Neural progenitor cell (in vitro differentiated cells): Measurements from ENCODE around the gene HUS1. TPM values are rescaled to one million over a fixed set of nuclear protein-coding genes. Genes with fewer than 3 reads are reported as not detected.

Source experiments
- DNase-seq: peaks from one replicate; pipeline ENCODE4 v3.0.0-alpha.2; 2016; ENCODE audit warnings: low spot score
- H2AFZ ChIP-seq: fragments of 200-600 bp; sonication (generic); replicated peaks from 2 replicates; pipeline ENCODE4 v1.6.1; 2016; ENCODE audit warnings: antibody characterized with exemption
- H3F3A ChIP-seq: fragments of 200-600 bp; sonication (generic); 2 replicates; pipeline ENCODE4 v1.6.1; 2016; ENCODE audit warnings: antibody characterized with exemption, low read depth
- H3K27ac ChIP-seq: fragments of 200-600 bp; sonication (generic); 2 replicates; pipeline ENCODE4 v1.5.1; 2016; ENCODE audit warnings: mild to moderate bottlenecking
- H3K27me3 ChIP-seq: fragments of 200-600 bp; sonication (generic); 2 replicates; pipeline ENCODE4 v1.6.1; 2016; ENCODE audit warnings: mild to moderate bottlenecking, moderate library complexity
- H3K36me3 ChIP-seq: fragments of 200-600 bp; sonication (generic); 2 replicates; pipeline ENCODE4 v1.5.1; 2016
- H3K4me1 ChIP-seq: fragments of 200-600 bp; sonication (generic); 2 replicates; pipeline ENCODE4 v1.6.1; 2016; ENCODE audit warnings: mixed run types
- H3K4me2 ChIP-seq: fragments of 200-600 bp; sonication (generic); 2 replicates; pipeline ENCODE4 v1.6.1; 2016
- H3K4me3 ChIP-seq: fragments of 200-600 bp; sonication (generic); 2 replicates; pipeline ENCODE4 v1.5.1; 2016
- H3K79me2 ChIP-seq: fragments of 200-600 bp; sonication (generic); 2 replicates; pipeline ENCODE4 v1.6.1; 2016; ENCODE audit warnings: low read depth
- H3K9ac ChIP-seq: fragments of 200-600 bp; sonication (generic); 2 replicates; pipeline ENCODE4 v1.6.1; 2016
- H3K9me3 ChIP-seq: fragments of 200-600 bp; sonication (generic); 2 replicates; pipeline ENCODE4 v1.5.1; 2016; ENCODE audit warnings: low read depth
- H4K20me1 ChIP-seq: fragments of 200-600 bp; sonication (generic); 2 replicates; pipeline ENCODE4 v1.6.1; 2016; ENCODE audit warnings: low read depth
- H3K27ac Mint-ChIP-seq: 3 replicates; pipeline ENCODE4 v1.8.0; 2021; ENCODE audit warnings: mixed read lengths
- H3K27me3 Mint-ChIP-seq: 2 replicates; pipeline ENCODE4 v1.8.0; 2022; ENCODE audit warnings: low read depth, mild to moderate bottlenecking, inconsistent platforms, moderate library complexity, mixed read lengths; ENCODE audit not compliant: insufficient read depth
- H3K36me3 Mint-ChIP-seq: 3 replicates; pipeline ENCODE4 v1.8.0; 2021; ENCODE audit warnings: mixed read lengths
- H3K4me1 Mint-ChIP-seq: 3 replicates; pipeline ENCODE4 v1.8.0; 2021; ENCODE audit warnings: mixed read lengths
- H3K4me3 Mint-ChIP-seq: 3 replicates; pipeline ENCODE4 v1.8.0; 2021; ENCODE audit warnings: mild to moderate bottlenecking, moderate library complexity, mixed read lengths
- H3K9me3 Mint-ChIP-seq: 3 replicates; pipeline ENCODE4 v1.8.0; 2020; ENCODE audit warnings: mixed read lengths
- EZH2 ChIP-seq: fragments of 200-600 bp; sonication (generic); IDR thresholded peaks from 2 replicates; pipeline ENCODE4 v1.6.1; 2017; ENCODE audit warnings: antibody characterized with exemption, mild to moderate bottlenecking, moderate library complexity
- EZH2phosphoT487 ChIP-seq: fragments of 200-600 bp; sonication (generic); IDR thresholded peaks from 2 replicates; pipeline ENCODE4 v1.6.1; 2017; ENCODE audit warnings: antibody characterized with exemption
- total RNA-seq: library from RNA; depleted of rRNA; stranded (reverse); fragments of >200 nt; gene quantifications from 2 replicates; pipeline ENCODE4 v1.2.3, GENCODE V29; 2015; ENCODE audit warnings: low replicate concordance
- TF ChIP-seq, protein P1 (sequence below): fragments of 200-600 bp; sonication (generic); IDR thresholded peaks from 2 replicates; pipeline ENCODE4 v1.5.1; 2017; ENCODE audit warnings: antibody characterized with exemption, mild to moderate bottlenecking

The HUS1 gene
- total RNA-seq, 1 donor from 2014 or later: 48.7 TPM

DNA sequence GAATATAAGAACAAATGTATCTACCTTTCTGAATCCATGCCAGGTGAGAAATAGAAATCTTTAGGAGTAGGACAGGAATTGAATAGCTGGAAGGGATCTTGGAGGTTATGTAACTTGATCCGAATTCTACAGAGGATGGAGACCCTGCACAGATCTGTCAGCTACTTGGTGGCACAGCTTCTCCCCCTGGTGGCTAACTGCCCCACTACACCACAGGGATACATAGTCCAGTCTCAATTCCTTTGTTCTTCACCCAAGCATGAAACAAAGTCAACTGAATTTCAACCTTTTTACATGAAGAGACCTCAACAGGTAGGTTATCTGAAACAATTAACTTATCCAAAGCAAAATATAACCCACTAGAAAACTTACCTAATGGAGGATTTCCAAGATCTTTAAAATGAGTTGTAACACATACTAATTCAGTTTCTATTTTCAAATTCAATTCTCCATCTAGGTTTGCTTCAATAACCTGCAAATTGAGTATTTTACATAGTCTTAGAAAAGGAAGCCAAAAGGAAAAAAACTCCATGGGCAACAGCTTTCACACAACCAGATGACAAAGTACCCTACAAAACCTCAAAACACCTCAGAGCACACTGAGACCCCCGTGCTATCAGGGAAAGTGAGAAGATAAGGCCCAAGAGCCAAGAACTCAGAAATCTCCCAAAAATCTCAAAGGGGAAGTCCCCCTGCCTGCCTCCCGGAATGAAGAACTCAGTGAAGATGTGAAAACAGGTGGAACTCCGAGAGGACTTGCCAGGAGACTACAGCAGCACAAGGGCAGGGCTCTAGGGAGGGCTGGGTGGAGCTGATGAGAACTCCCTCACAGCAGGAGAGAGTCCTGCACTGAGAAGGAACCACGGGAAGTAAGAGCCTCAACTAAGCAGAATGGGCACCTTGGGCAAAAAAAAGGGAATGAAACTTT lies 10.3 kb downstream of the HUS1 start:
- peaks cover 5% of the 10 kb centered on the region for H3K36me3 ChIP-seq
- Mint-ChIP-seq H3K4me1 (peaks cover 12% of the 10 kb centered on the region), H3K4me3 (no peak overlapping the region), H3K9me3 (no peaks in the 10 kb centered on the region), H3K27me3 (no peaks in the 10 kb centered on the region), H3K36me3 (peaks cover 40% of the 10 kb centered on the region), H3K27ac (no peak overlapping the region)
- H3K4me3 ChIP-seq: no peak overlapping the region
- H3K9me3 ChIP-seq: no peaks in the 10 kb centered on the region
- peaks cover 10% of the 10 kb centered on the region for H3K79me2 ChIP-seq
- H3K27me3 ChIP-seq: no peaks in the 10 kb centered on the region
- H3K4me2 ChIP-seq: no peak overlapping the region
- no peaks in the 10 kb centered on the region for H3F3A ChIP-seq
- peak; percentile 86 for DNase-seq
- peaks cover 11% of the 10 kb centered on the region for H3K4me1 ChIP-seq
- no peak overlapping the region for H3K9ac ChIP-seq
- H3K27ac ChIP-seq: no peak overlapping the region
- no peak overlapping the region for H2AFZ ChIP-seq
- H4K20me1 ChIP-seq: no peaks in the 10 kb centered on the region
- TF ChIP-seq, protein P1, sequence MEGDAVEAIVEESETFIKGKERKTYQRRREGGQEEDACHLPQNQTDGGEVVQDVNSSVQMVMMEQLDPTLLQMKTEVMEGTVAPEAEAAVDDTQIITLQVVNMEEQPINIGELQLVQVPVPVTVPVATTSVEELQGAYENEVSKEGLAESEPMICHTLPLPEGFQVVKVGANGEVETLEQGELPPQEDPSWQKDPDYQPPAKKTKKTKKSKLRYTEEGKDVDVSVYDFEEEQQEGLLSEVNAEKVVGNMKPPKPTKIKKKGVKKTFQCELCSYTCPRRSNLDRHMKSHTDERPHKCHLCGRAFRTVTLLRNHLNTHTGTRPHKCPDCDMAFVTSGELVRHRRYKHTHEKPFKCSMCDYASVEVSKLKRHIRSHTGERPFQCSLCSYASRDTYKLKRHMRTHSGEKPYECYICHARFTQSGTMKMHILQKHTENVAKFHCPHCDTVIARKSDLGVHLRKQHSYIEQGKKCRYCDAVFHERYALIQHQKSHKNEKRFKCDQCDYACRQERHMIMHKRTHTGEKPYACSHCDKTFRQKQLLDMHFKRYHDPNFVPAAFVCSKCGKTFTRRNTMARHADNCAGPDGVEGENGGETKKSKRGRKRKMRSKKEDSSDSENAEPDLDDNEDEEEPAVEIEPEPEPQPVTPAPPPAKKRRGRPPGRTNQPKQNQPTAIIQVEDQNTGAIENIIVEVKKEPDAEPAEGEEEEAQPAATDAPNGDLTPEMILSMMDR: peak; percentile 93
- TF ChIP-seq EZH2: no peak

DNA sequence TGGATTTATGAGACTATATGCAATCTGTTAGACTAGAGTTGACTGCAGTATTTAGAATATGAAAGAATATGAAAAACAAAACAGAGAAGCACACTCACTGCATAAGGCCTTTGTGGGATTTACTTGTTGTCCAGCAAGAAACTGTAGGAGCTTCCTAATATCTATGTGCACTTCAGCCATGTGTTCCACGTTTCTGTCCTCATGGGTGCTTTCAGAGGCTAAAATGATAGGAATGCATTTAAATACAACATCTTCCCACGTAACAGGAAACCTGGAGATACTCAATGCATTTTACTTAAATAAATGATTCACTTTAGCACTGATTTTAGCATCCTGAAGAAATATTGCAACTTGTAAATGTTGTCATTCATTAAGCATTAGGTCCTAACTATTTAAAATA lies 11.7 kb downstream of the HUS1 start:
- H3K27ac ChIP-seq: no peak overlapping the region
- peaks cover 10% of the 10 kb centered on the region for H3K79me2 ChIP-seq
- no peak for DNase-seq
- no peaks in the 10 kb centered on the region for H3F3A ChIP-seq
- no peak overlapping the region for H3K4me2 ChIP-seq
- no peaks in the 10 kb centered on the region for H3K9me3 ChIP-seq
- no peak overlapping the region for H3K27ac Mint-ChIP-seq
- H3K9me3 Mint-ChIP-seq: no peaks in the 10 kb centered on the region
- no peak overlapping the region for H3K4me3 ChIP-seq
- H3K4me1 Mint-ChIP-seq: peaks cover 12% of the 10 kb centered on the region
- H3K36me3 ChIP-seq: peaks cover 8% of the 10 kb centered on the region
- no peaks in the 10 kb centered on the region for H3K27me3 ChIP-seq
- H3K9ac ChIP-seq: no peak overlapping the region
- H2AFZ ChIP-seq: no peak overlapping the region
- no peaks in the 10 kb centered on the region for H4K20me1 ChIP-seq
- no peaks in the 10 kb centered on the region for H3K27me3 Mint-ChIP-seq
- H3K36me3 Mint-ChIP-seq: peaks cover 41% of the 10 kb centered on the region
- H3K4me3 Mint-ChIP-seq: no peak overlapping the region
- H3K4me1 ChIP-seq: peaks cover 11% of the 10 kb centered on the region
- TF ChIP-seq, protein P1: no peak
- no peak for TF ChIP-seq EZH2

DNA sequence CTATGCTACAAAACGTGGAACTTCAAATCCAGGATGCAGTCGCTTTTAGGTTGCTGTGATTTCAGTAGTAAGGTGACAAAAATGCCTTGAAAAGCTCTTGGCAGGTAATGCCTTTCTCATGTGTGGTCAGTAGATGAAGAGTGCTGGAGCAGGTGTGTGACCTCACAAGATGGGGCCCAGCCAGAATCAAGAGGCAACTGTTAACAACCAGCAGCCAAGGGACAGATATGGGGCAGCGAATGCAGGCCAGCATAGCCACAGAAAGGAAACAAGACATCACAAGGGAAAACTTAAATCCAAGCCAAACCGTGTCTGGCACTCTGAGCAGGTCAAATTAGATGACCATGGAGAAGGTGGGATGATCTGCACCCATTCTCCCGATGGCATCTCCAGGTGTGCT lies 12.3 kb downstream of the HUS1 start:
- Histone ChIP-seq H3K4me2 (no peak overlapping the region), H3K27ac (no peak overlapping the region), H3K4me1 (peaks cover 11% of the 10 kb centered on the region), H3F3A (no peaks in the 10 kb centered on the region), H3K27me3 (no peaks in the 10 kb centered on the region), H4K20me1 (no peaks in the 10 kb centered on the region), H2AFZ (no peak overlapping the region), H3K9me3 (no peaks in the 10 kb centered on the region), H3K4me3 (no peak overlapping the region), H3K36me3 (peaks cover 8% of the 10 kb centered on the region), H3K9ac (no peak overlapping the region), H3K79me2 (peaks cover 10% of the 10 kb centered on the region)
- H3K27ac Mint-ChIP-seq: no peak overlapping the region
- no peaks in the 10 kb centered on the region for H3K27me3 Mint-ChIP-seq
- no peaks in the 10 kb centered on the region for H3K9me3 Mint-ChIP-seq
- DNase-seq: no peak
- no peak for TF ChIP-seq EZH2phosphoT487
- TF ChIP-seq, protein P1: no peak
- TF ChIP-seq EZH2: no peak
- peaks cover 40% of the 10 kb centered on the region for H3K36me3 Mint-ChIP-seq
- H3K4me1 Mint-ChIP-seq: peaks cover 12% of the 10 kb centered on the region
- H3K4me3 Mint-ChIP-seq: no peak overlapping the region
